HG02973 (cell line): ENCODE data around the gene ARFIP2.

Experiments used
- ATAC-seq: cut with Tn5 transposase; IDR thresholded peaks from one replicate; pipeline ENCODE4 v1.9.1; 2021; ENCODE audit warnings: moderate library complexity; ENCODE audit not compliant: unreplicated experiment

Gene ARFIP2

DNA sequence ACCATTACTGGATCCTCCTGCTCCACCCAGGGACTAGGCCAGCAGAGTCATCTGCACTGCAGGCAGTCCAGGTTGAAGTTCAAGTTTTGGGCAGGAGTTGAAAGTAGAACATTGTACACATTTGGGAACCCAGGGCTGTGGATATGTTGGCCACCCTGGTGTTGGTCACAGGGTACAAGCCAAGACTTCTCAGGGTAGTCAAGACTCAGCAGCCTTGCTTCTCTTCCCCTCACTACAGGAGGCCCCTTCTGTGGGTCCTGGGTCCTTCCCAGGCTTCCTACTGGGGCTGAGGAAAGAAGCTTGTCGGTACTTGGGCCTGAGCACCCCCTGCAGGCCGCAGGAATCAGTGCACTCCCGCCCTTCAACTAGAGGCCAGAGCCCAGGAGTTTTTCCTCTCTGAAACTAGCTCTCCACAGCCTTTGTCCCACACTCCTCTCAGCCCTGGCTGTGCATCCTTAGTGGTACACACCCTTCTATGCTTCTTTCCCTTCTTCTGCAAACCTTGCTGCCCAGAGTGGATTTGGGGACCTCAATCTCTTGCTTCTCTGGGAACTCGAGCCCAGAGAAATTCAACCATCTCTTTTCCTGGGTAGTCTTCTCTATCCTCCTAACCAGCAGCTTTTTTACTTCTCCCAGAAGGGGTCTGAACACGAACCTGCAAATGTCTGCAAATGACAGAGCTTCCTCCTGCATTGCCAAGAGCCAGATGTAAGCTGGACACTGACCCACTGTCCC is 37.7 kb downstream of the ARFIP2 start:
- peak; percentile 68 for ATAC-seq

DNA sequence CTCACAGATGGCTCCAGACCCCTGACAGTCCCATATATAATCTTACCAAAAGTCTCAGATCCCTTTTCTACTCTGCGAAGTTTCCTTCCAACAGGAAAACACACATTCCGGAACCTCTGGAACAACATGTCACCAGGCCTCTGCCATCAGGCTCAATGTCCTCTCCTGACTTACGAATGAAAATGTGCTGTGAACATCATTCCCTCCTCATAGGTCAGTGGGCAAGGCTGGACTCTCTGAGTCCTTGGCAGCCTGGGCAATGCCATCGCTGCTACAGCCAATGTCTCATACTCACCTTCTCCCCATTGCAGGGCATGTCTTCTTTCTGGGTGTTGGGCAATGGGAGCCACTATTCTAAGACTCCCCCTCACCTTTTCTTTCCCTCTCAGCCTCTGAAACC is 38.7 kb downstream of the ARFIP2 start:
- no peak for ATAC-seq

DNA sequence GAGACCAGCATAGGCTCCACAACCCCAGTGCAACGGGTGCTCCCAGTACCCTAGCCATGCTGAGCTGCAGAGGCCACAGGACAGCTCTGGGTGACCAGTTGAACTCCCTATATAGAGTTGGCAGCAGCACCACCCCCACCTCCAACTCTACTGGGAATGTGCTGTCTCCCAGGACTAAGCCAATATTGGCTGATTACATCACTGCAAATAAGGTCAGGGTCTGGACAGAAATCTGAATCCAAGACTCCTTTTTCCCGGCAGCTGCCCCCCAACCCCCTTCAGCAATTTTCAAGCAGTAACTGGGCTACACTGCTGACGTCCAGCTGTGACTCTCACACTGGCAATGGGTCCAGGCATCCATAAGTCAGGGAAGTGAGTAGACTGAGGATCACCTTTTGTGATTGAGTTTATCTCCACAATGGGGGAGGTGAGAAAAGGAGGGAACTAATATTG is 40.2 kb downstream of the ARFIP2 start, which contains the start of gene HPX:
HPX (minus strand) TSS at position 82 of the 453 bp plus-strand sequence; CDS start at position 58, 24 bp downstream.
- ATAC-seq = no peak

DNA sequence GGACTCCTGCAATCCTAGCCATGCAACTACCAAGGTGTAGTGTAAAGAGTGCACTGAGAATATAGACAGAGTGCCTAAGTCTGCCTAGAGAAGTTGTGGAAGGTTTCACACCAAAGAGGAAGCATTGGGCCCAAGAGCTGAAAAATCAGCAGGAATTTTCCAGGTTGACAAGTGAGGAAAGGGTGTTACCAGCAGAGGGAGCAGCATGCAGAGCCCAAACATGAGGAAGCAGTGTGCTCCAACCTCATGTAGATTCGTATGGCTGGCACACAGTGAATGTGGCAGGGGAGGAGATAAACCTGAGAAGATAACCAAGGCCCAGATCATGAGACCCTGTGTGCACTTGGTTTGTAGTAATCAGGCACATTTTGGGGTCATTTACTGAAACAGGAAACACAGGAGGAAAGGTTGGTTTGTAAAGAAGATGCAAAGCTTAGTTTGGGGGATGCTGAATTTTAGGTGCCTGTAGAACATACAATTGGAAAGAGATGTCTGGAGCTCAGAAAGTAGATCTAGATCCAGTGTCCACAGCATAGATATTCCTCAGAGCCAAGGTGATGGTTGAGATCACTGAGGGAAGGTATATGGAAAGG is 42.1 kb downstream of the ARFIP2 start:
- ATAC-seq = no peak

DNA sequence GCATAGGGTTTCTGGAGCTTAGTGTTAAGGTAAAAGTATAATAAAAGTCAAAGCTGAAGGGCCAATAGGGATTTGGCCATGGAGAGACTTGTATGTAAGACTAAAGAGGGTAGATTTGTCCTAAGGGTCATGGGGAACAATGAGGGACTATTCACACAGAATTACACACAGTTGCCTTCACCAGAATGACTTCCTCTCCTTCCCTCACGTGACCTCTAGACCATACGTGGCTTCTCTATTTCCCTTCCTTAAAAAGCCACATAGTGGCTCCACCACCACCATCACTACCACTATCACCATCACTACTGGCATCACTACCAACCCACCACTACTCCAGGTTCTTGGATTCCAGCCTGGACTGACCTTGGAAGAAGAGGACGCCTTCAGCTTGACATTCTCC is 43.1 kb downstream of the ARFIP2 start:
- ATAC-seq = no peak

DNA sequence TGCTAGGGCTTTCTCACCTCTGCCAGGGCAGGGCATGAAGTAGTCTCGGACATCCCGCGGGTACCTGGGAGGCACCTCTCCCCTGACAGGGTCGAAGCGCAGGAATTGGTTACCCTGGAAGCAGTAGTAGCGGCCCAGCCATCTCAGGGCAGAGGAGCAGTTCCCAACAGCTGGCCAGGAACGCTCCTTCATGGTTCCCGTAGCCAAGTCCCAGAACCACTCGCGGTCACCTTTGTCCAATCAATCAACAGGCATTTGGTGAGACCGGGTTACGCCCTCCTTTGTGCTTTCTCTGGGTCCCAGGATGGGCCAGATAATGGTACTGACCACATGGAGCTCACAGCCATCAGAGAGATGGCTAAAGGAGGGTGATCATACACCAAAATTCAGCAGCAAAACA is 43.7 kb downstream of the ARFIP2 start:
- no peak for ATAC-seq

DNA sequence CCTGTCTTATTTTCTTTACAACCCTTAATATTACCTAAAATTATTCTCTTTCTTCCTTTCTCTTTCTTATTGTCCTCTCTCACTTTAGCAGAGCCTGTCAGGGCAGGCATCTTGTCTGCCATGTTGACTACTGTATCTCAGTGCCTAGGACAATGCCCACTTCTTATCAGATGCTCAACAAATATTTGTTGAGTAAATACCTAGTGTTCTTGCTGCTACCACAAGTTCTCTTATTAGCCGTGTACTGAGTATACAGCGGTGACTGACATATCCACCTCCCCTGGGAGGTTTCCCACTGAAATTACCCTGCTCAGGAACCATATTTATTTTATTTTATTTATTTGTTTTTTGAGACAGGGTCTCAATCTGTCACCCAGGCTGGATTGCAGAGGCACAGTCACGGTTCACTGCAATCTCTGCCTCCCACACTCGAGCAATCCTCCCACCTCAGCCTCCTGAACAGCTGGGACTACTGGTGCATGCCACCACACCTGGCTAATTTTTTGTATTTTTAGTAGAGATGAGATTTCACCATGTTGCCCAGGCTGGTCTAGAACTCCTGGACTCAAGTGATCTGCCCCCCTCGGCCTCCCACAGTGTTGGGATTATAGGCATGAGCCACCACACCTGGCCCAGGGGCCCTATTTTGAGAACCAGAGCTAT is 47.0 kb downstream of the ARFIP2 start:
- ATAC-seq = no peak

DNA sequence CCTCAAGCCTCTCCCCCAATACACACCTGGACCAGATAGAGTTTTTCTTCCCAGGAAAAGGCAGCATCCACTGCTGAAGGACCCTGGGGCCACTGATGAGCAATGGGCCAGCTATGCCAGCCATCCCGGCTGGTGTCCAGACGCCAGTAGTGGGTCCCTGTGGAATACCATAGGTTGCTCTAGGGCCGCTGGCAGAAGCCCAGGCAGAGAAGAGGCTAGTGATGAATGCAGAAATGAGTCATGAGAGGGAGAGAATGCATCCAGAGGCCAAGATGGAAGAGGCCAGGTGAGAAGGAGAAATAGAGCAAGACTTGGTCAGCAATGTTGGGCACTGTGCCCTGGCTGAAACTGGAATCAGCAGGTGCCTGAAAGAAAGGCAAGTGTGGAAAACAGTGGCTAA is 49.3 kb downstream of the ARFIP2 start:
- ATAC-seq = no peak

DNA sequence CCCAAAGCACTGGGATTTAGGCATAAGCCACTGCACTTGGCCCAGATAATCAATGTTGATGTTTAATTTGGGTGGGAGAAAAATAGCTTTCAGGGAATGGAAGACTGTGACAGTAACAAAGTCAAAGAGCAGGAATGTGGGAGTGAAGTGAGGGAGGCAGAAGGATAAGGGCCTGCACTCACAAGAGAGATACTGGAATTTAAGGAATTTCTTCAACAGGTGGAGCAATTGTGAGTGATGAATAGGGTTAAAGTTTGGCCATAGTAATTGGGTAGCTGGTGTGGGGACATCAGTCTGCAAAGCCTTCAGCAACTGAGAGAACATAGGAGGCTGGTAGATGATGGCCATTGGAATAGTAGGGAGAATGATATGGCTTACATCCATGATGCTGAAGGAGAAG is 53.6 kb downstream of the ARFIP2 start:
- ATAC-seq = no peak
